NCI-H345 (cell line): ENCODE data around the gene SRPRB.

Experiments used
- DNase-seq: peaks from one replicate; lab custom pipeline; 2025; lab: John Stamatoyannopoulos, UW

SRPRB gene

GRCh38 chr3:133840767-133841166, 35.2 kb downstream of the SRPRB start:
- no peak for DNase-seq

- no peak for DNase-seq
Observed at GRCh38 chr3:133841196-133841595, 35.6 kb downstream of the SRPRB start.

GRCh38 chr3:133842158-133842557, 36.5 kb downstream of the SRPRB start:
- DNase-seq = no peak

DNA sequence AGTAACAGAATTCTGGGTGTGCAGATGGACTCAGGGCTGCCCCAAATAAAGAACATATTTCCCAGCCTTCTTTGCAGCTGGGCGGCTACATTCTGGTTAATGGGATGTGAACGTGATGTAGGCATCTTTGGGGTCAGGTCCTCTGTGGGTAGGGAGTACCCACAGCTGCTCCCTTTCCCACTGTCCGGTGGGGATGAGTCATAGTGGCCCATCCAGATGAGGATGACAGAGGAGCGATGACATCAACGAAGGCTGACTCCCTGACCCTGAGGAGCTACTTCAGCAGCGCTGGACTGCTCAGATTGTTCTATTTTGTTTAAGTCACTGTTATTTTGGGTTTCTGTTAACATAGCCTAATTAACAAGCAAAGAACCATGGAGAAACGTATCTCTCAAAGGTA, 38.0 kb downstream of the SRPRB start:
- DNase-seq = no peak

DNA sequence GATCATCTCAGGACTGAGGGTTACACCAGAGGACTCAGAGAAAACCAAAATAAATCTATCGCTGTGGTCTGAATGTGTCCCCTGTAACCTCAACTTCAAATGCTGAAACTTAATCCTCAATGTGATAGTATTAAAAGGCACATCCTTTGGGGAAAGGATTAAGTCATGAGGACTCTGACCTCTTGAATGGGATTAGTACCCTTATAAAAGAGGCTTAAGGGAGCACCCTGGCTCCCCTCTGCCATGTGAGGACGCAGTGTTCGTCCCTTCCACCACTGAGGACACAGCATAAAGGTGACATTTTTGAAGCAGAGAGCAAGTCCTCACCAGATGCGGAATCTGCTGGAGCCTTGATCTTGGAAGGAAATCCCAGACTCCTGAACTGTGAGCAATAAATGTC, 39.5 kb downstream of the SRPRB start:
- no peak for DNase-seq

GRCh38 chr3:133849346-133849745, 43.7 kb downstream of the SRPRB start:
- DNase-seq = no peak

- DNase-seq = no peak
Observed at GRCh38 chr3:133850034-133850433, 44.4 kb downstream of the SRPRB start.

- no peak for DNase-seq
Observed at GRCh38 chr3:133851266-133851906, 45.8 kb downstream of the SRPRB start.

DNA sequence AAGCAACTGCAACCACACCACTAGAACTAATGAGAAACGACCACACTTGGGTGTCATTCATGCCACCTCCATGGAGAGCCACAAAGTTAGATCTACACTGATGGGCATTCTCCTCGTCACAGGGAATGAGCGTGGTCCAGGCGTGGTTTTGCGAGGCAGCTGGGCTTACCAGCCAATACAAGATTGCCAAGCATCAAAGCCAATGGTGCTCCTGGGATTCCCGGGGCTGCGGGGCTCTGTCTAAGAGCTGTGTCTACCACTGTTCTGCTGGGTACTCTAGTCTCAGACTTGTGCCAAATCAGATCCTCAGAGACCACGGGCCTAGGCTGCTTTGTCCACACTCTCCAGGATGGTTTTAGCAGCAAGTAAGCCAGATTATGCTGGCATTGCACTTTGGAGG, 46.3 kb downstream of the SRPRB start:
- DNase-seq = no peak

DNA sequence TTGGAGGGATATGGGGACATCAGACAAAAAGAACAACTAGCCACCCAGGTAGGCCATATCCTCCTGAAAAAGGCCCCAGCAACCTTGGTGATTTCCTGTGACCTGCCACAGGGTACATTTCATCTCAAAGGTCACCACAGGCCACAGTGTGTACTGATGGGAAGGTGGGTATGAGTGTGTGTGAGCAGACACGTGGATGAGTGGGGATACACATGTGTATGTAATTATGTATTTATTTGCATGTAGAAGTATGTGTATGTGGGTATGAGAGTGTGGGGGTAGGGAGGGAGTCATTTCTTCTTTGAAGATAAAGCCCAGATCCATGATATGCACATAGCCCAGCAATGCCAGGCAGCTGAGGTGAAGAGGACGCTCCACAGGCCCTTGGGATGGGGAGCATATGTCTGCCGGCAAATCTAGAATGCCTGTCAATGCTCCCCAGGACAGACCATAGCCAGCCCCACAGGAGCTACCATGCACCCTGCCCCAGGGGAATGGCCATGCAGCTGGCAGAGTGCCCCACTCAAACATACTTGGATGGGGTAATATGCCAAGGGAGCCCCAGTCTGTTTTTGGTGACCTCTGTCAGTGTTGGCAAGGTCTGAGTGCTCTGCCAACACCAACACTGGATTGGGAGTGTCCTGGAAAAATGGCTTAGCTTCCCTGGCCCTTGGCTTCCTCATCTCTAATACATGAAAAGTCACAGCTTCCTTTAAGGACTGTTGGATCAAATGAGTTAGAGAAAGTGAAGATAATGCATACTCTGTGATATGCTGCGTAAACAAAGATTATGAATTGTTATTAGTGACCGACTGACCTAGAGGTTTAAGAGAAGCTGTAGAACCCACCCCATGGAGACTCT, 47.7 kb downstream of the SRPRB start:
- no peak for DNase-seq

GRCh38 chr3:133853925-133854227, 48.3 kb downstream of the SRPRB start:
- no peak for DNase-seq

DNA sequence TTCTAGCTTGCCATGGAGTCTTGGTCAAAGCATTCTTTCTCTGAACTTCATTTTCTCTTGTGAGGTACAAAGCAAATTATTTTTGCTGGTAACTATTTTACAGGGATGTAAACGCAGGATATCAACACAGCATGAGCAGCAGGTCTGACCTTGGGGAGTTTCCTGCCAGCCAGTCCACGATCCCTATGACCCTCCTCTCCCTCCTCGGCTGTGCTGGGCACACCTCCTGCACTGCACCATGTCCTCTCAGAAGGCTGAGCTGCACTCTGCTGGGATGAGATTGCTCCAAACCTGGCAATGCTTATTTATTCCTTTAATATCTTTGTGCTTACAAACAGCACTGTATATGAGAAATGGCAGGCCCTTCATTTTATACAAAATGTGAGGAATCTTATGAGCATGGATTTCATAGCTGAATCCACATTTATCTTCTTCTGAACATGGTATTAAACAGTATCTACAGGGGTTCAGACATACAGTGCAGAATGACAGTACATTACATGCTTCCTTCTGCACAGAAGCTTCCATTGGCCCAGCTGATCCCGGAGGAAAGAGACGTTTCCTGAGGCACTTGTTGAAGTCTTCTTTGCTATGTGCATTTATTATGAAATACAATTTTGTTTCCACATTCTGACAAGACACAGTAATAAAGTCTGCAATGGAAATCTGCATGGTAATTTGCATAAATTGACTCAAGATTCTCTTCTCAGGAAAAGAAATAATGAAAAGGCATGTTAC, 48.8 kb downstream of the SRPRB start:
- DNase-seq = no peak

- no peak for DNase-seq
Observed at GRCh38 chr3:133855002-133855370, 49.4 kb downstream of the SRPRB start.

GRCh38 chr3:133855772-133856171, 50.2 kb downstream of the SRPRB start:
- DNase-seq = no peak

GRCh38 chr3:133856316-133856715, 50.7 kb downstream of the SRPRB start:
- no peak for DNase-seq

DNA sequence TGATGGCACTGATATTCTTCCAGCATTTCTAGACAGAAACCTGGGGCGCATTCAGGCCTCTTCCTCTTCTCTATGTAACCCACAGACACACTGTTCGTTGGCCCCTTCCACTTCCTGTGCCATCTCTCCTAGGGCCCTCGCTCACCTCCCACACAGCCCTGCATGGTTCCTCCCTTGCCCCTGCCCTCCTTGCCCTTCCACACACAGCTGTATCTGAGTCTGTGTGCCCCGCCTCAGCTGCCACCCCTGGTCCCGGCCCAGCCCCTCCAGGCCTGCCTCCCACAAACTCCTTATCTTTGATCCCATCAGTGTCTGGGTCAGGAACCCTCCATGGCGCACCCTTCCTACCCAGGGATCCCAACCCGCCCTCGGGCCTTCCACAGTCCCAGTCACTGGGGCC, 52.2 kb downstream of the SRPRB start:
- DNase-seq = no peak

GRCh38 chr3:133859381-133860234, 54.0 kb downstream of the SRPRB start:
- no peak for DNase-seq

GRCh38 chr3:133860519-133860918, 54.9 kb downstream of the SRPRB start:
- DNase-seq = no peak

GRCh38 chr3:133862161-133862560, 56.5 kb downstream of the SRPRB start:
- DNase-seq = no peak

DNA sequence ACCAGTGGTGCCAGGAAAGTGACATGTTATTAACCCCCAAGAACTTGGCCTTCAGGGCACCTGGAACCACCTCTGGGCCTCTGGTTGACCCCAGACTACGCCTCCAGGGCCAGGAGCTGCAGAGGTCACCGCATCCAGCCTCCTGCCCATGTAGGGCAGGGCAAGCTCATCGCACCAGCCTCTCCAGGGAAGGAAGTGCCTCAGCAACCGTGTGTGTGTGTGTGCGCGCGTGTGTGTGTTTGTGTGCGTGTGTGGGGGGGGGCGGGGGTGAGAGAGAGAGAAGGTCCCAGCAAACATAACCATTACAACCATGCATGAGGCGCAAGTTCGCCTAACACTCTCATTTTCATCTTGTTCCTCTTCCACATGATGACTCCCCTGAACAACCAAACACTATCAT, 58.3 kb downstream of the SRPRB start:
- no peak for DNase-seq

- DNase-seq = no peak
Observed at GRCh38 chr3:133864616-133865015, 59.0 kb downstream of the SRPRB start.

DNA sequence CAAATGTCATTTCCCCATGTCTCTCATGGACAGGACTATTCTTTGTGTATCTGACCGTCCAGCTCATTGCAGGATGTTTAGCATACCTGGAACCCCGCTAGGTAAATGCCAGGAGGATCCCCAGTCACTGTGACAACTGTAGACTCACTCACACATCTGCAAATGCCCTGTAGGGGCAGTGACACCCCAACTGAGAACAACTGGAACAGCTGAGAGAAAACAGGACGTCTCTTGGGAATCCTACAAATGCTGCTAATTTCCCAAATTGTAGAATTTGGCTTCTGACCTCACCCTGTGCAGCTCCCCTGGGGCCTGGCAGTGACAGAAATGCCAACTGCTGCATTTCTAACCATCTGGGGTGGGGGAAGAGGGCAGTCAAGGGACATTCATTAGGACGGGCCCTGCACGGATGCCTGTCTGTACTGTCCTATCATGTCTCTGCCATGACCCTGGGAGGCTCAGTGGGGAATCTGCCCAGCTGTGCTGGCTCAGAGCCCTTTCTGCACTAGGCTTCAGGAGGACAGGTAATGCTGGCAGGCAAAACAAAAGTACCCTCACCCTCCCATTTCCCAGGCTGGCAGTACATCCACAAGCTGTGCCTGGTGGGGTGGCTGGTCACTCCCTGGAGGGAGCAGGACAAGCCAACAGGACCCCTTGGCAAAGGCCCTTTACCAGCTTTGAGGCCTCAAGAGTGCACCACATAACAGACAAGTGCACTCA, 59.7 kb downstream of the SRPRB start:
- no peak for DNase-seq
